A673 (cell line): ENCODE results near the gene S100A9.
"Not testable (repeated sequence)": the region's sequence is repeated elsewhere in the genome, so short reads cannot be mapped to it uniquely, and the experiment has no call there.

Source experiments
- EZH2 ChIP-seq: fragments of 200-600 bp; sonication (generic); IDR thresholded peaks from 2 replicates; pipeline ENCODE4 v1.6.1; 2017; ENCODE audit warnings: borderline replicate concordance, low read depth, mild to moderate bottlenecking, mixed read lengths, antibody characterized with exemption, low read length; ENCODE audit not compliant: poor library complexity, severe bottlenecking
- TF ChIP-seq, protein P1 (sequence below): fragments of 300-800, 200-600 bp; sonication (generic); conservative IDR thresholded peaks from 2 replicates; pipeline ENCODE4 v1.5.1; 2017; ENCODE audit warnings: low read depth, mild to moderate bottlenecking, antibody characterized with exemption, low read length, moderate library complexity, mixed read lengths

DNA sequence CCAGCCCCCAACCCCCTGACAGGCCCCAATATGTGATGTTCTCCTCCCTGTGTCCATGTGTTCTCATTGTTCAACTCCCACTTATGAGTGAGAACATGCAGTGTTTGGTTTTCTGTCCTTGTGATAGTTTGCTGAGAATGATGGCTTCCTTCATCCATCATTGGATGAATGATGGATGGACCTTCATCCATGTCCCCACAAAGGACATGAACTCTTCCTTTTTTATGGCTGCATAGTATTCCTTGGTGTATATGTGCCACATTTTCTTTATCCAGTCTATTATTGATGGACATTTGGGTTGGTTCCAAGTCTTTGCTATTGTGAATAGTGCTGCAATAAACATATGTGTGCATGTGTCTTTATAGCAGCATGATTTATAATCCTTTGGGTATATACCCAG is 43.3 kb upstream of the S100A9 start:
- TF ChIP-seq, protein P1, sequence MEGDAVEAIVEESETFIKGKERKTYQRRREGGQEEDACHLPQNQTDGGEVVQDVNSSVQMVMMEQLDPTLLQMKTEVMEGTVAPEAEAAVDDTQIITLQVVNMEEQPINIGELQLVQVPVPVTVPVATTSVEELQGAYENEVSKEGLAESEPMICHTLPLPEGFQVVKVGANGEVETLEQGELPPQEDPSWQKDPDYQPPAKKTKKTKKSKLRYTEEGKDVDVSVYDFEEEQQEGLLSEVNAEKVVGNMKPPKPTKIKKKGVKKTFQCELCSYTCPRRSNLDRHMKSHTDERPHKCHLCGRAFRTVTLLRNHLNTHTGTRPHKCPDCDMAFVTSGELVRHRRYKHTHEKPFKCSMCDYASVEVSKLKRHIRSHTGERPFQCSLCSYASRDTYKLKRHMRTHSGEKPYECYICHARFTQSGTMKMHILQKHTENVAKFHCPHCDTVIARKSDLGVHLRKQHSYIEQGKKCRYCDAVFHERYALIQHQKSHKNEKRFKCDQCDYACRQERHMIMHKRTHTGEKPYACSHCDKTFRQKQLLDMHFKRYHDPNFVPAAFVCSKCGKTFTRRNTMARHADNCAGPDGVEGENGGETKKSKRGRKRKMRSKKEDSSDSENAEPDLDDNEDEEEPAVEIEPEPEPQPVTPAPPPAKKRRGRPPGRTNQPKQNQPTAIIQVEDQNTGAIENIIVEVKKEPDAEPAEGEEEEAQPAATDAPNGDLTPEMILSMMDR: not testable (repeated sequence)
- not testable (repeated sequence) for TF ChIP-seq EZH2
